Loucy (cell line): Measurements from ENCODE around the gene DOP1A.

Experiments
- H2AFZ ChIP-seq: fragments of 200-600 bp; sonication (generic); 2 replicates; pipeline ENCODE4 v1.6.0; 2016; ENCODE audit warnings: antibody characterized with exemption, mild to moderate bottlenecking, low read length, moderate library complexity
- H3F3A ChIP-seq: fragments of 200-600 bp; 2 replicates; pipeline ENCODE4 v1.6.0; 2016; ENCODE audit warnings: antibody characterized with exemption, low read depth, mild to moderate bottlenecking
- H3K27me3 ChIP-seq: fragments of 200-600 bp; sonication (generic); 2 replicates; pipeline ENCODE4 v1.6.1; 2014; ENCODE audit warnings: low read length, mild to moderate bottlenecking; ENCODE audit not compliant: insufficient read depth, poor library complexity, severe bottlenecking
- H3K36me3 ChIP-seq: fragments of 200-600 bp; sonication (generic); 2 replicates; pipeline ENCODE4 v1.6.1; 2016; ENCODE audit warnings: low read length; ENCODE audit not compliant: insufficient read depth
- H3K4me1 ChIP-seq: fragments of 200-600 bp; sonication (generic); 2 replicates; pipeline ENCODE4 v1.5.1; 2014; ENCODE audit warnings: low read length, mild to moderate bottlenecking; ENCODE audit not compliant: insufficient read depth, poor library complexity, severe bottlenecking
- H3K4me2 ChIP-seq: fragments of 200-600 bp; sonication (generic); 2 replicates; pipeline ENCODE4 v1.6.0; 2014; ENCODE audit warnings: antibody characterized with exemption, low read length, low read depth, mild to moderate bottlenecking; ENCODE audit not compliant: poor library complexity, severe bottlenecking
- H3K4me3 ChIP-seq: fragments of 200-600 bp; sonication (generic); 2 replicates; pipeline ENCODE4 v1.5.1; 2014; ENCODE audit warnings: low read length, mild to moderate bottlenecking, mixed read lengths; ENCODE audit not compliant: poor library complexity, severe bottlenecking
- H3K79me2 ChIP-seq: fragments of 200-600 bp; sonication (generic); 2 replicates; pipeline ENCODE4 v1.6.1; 2014; ENCODE audit warnings: low read length; ENCODE audit not compliant: insufficient read depth
- H3K9ac ChIP-seq: fragments of 200-600 bp; sonication (generic); 2 replicates; pipeline ENCODE4 v1.6.0; 2014; ENCODE audit warnings: mild to moderate bottlenecking, low read depth, low read length, moderate library complexity; ENCODE audit not compliant: poor library complexity, severe bottlenecking
- H3K9me2 ChIP-seq: fragments of 200-600 bp; sonication (generic); replicated peaks from 2 replicates; pipeline ENCODE4 v1.6.1; 2016; ENCODE audit warnings: low read depth, low read length, mixed read lengths
- H3K9me3 ChIP-seq: fragments of 200-600 bp; sonication (generic); 2 replicates; pipeline ENCODE4 v1.6.1; 2014; ENCODE audit warnings: mild to moderate bottlenecking, antibody characterized with exemption, low read length, low read depth; ENCODE audit not compliant: insufficient read depth
- H4K20me1 ChIP-seq: fragments of 200-600 bp; sonication (generic); 2 replicates; pipeline ENCODE4 v1.6.0; 2014; ENCODE audit warnings: antibody characterized with exemption, low read length, mild to moderate bottlenecking; ENCODE audit not compliant: insufficient read depth, poor library complexity, severe bottlenecking
- CTCF ChIP-seq: fragments of 200-600 bp; sonication (generic); conservative IDR thresholded peaks from 2 replicates; pipeline ENCODE4 v1.5.1; 2014; ENCODE audit warnings: mild to moderate bottlenecking, antibody characterized with exemption, low read length
- EZH2phosphoT487 ChIP-seq: fragments of 200-600 bp; IDR thresholded peaks from 2 replicates; pipeline ENCODE4 v1.6.1; 2018; ENCODE audit warnings: antibody characterized with exemption, mild to moderate bottlenecking, moderate library complexity, borderline replicate concordance

Gene DOP1A

GRCh38 chr6:83083476-83083875 is 16.0 kb downstream of the DOP1A start:
- Histone ChIP-seq H2AFZ (no peak overlapping the region), H3K4me1 (peaks cover 9% of the 10 kb centered on the region), H3F3A (no peaks in the 10 kb centered on the region), H3K4me3 (no peak overlapping the region), H3K9ac (no peak overlapping the region), H3K9me2 (no peaks in the 10 kb centered on the region), H3K27me3 (no peaks in the 10 kb centered on the region), H4K20me1 (no peaks in the 10 kb centered on the region), H3K79me2 (no peaks in the 10 kb centered on the region), H3K36me3 (no peaks in the 10 kb centered on the region), H3K9me3 (no peaks in the 10 kb centered on the region), H3K4me2 (no peak overlapping the region)
- TF ChIP-seq EZH2phosphoT487, result no peak
- TF ChIP-seq CTCF, result no peak

- Histone ChIP-seq H3K4me3 (no peak overlapping the region), H3K27me3 (no peaks in the 10 kb centered on the region), H3F3A (no peaks in the 10 kb centered on the region), H4K20me1 (no peaks in the 10 kb centered on the region), H3K4me1 (no peaks in the 10 kb centered on the region), H3K9ac (no peak overlapping the region), H3K36me3 (no peaks in the 10 kb centered on the region), H2AFZ (no peak overlapping the region), H3K9me3 (no peaks in the 10 kb centered on the region), H3K4me2 (no peak overlapping the region), H3K79me2 (no peaks in the 10 kb centered on the region), H3K9me2 (no peaks in the 10 kb centered on the region)
- TF ChIP-seq EZH2phosphoT487 (no peak), CTCF (no peak)
These were observed 19.3 kb downstream of the DOP1A start for GRCh38 chr6:83086751-83087150.

DNA sequence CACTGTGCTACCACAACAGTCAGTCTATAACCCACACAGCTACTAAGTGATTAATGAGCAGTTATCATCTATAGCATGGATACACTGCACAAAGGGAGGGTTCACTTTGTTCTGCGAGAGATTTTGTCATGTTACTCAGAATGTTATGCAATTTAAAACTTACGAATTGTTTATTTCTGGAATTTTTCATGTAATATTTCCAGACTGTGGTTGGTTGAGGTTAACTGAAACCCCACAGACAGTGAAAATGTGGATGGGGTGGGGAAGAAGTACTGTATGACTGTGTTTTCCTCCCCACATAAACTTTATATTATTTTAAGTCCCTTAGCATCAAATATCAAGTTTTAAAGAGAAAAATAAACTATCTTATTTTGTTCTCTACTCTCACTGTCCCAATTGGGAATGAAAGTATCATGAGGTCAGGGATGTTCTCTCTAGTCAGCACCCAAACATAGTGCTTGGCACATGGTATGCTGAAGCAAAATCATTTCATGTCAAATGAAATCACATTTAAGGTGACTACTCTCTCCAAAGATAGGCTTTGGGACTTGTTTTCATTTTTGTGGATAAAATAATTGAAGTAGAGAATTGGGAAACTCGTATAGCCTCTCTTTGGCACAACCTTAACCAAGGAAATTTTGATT is 25.4 kb downstream of the DOP1A start:
- Histone ChIP-seq H3K4me1 (no peaks in the 10 kb centered on the region), H3K36me3 (no peaks in the 10 kb centered on the region), H3F3A (no peaks in the 10 kb centered on the region), H3K9ac (no peak overlapping the region), H3K9me2 (no peaks in the 10 kb centered on the region), H3K4me2 (no peak overlapping the region), H2AFZ (no peak overlapping the region), H4K20me1 (no peaks in the 10 kb centered on the region), H3K27me3 (no peaks in the 10 kb centered on the region), H3K9me3 (no peaks in the 10 kb centered on the region), H3K4me3 (no peak overlapping the region), H3K79me2 (no peaks in the 10 kb centered on the region)
- TF ChIP-seq EZH2phosphoT487 (no peak), CTCF (no peak)
